ENCODE results near the gene NEURL1B.
A peak's percentile ranks its signal among the peaks of the same experiment; 100 is the strongest.

Gene NEURL1B

DNA sequence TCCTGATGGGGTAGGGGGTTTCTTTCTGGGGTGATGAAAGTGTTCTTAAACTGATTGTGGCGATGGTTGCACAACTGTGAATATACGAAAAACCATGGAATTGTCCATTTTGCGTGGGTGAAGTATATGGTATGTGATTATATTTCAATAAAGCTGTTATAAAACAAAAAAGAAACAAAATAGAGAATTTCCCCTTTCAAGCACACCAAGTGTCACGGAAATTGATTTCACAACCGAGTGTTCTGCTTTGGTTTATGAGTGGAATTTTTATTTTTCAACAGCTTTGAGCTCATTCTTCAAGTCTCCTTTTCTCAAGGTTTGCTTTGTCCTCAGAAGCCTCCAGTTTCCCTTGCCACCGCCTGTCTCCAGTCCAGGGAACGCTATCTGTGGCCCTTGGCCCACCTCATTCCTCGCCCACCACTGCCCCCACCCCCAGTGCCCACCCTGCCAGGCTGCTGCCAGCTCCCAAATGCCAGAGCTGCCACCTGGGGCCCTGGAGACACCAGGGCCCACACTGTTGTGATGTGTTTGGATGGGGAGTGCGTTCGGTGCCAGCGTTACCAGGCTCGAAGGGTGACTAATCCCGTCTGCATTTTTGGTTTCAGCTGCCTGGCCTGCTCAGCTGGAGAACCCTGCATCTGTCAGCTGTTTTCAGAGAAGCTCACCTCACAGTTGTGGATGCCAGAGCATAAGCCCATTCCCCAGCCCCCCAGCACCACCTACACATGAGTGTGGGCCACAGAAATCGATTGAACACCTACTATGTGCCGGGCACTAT, 99.6 kb downstream of the NEURL1B start:
- Histone ChIP-seq H3K36me3 (ENCODE audit: control insufficient read depth in 2 of 2, insufficient read depth in 1 of 2, low read length in 2 of 2) (no peaks in the 10 kb centered on the region), H3K4me3 (ENCODE audit: low read depth, low read length) (no peak overlapping the region), H3K9me3 (ENCODE audit: control insufficient read depth, insufficient read depth, low read depth, low read length) (no peaks in the 10 kb centered on the region), H3K27ac (ENCODE audit: extremely low read depth, low read depth, low read length) (no peak overlapping the region), H3K4me1 (ENCODE audit: control insufficient read depth, insufficient read depth, low read length) (no peaks in the 10 kb centered on the region)
- POLR2A ChIA-PET: interaction anchor here (1.0 kb wide), 1 partner anchor 31 kb away, joined by 3 read pairs; the partner anchor contains the start of gene DUSP1
- CTCF ChIA-PET: interaction anchor here (1.0 kb wide), 1 partner anchor 20 kb away, joined by 3 read pairs; no protein-coding TSS in a partner anchor
- no peak for TF ChIP-seq ZNF521 (tag by site-specific recombination; IDR thresholded peaks at IDR 0.05)
- peak; percentile 4; the same call in 1 of the 2 replicates for TF ChIP-seq EGR2 (tag by site-specific recombination; IDR thresholded peaks at IDR 0.05; ENCODE audit: low read depth)
